HG03064 (cell line): ENCODE results near the gene AGPAT2.

ENCODE experiments used
- ATAC-seq: cut with Tn5 transposase; IDR thresholded peaks from one replicate; pipeline ENCODE4 v1.9.1; 2021; ENCODE audit warnings: low read depth; ENCODE audit not compliant: unreplicated experiment

AGPAT2 gene

DNA sequence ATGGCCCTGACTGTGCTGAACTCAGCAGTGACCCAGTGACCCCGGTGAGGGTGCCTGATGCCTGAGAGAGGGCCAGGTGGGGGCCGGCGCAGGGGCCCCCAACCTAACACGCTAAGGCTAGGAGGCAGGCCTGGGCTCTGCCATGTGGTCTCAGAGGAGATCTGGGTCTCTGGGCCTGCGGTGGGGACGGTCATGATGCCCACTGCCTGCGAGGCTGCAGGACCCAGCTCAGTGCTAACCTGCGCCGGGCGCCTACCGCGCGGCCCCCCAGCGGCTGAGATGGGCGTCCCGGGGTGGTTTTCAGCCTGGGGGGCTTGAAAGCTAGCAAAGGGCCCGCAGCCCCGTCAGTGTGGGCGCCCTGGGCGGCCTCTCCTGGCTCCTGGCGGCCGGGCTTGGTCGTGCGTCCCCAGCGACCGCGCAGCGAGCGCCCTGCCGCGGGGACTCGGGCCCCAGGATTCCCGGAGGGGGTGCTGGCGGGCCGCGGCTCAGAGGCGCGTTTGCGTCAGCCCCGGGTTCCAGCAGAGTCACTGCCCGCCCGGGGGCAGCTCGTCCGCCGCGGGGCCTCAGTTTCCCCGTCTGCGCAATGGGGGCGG lies 22.1 kb downstream of the AGPAT2 start:
- ATAC-seq = no peak

DNA sequence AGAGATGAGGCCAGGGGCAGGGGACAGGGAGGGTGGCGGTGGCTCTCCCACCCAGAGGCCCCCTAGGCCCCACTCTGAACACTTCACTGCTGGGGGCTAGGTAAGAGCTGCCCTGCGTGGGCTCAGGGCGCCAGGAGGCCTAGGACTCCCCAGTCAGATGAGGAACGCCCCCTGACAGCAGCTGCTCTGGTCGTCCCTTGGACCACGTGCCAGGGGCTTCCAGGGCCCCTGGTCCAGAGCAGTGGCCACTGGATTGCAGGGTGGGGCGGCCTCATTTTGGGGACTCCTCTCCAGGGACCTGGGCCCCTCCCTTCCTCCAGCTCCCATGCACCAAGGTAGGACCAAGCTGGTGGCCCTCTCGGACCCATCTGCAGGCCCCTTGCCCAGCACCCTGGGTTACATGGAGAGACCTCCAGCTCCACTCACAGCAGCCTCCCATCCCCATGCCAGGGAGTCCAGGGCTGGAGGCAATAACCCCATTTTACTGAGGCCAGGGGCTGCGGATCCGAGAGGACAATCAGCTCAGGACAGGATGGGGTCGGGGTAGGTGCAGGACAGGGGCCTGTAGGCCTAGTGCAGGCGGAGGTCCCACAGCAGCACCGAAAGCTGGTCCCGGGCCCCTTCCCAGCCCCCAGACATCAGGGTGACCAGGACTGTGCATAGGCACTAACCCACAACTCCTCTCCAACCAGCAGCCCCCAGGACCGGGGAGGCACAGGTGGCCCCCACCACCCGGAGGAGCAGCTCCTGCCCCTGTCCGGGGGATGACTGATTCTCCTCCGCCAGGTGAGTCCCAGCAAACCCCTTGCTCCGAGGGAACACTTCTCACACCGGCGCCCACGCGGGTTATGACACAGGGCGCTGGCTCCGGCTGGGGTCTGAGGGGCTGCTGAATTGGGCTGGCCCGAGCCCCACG lies 23.0 kb downstream of the AGPAT2 start:
- ATAC-seq = no peak

GRCh38 chr9:136662656-136663581 lies 24.3 kb downstream of the AGPAT2 start, which contains the start of gene EGFL7:
TSS of gene EGFL7 (plus strand) at chr9:136662916. CDS start at chr9:136668283, 5,367 bp downstream.
- ATAC-seq = no peak

DNA sequence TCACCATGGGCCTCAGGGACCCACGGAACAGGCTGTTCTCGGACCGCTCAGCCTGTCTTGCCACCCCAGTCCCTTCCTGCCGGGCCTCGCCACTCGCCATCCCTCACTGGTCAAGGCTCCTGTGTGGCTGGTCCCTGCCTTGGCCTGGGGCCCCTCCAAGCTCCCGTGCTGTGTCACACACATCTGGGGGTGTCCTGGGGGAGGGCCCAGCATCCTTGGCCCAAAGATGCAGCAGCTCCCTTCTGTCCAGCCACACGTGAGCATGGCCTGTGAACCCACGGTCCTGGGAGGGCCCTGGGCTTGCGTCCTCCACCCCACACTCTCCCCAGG lies 25.0 kb downstream of the AGPAT2 start:
- ATAC-seq = no peak

GRCh38 chr9:136661641-136662325 lies 25.5 kb downstream of the AGPAT2 start:
- no peak for ATAC-seq

- no peak for ATAC-seq
Measured at GRCh38 chr9:136660971-136661550, 26.2 kb downstream of the AGPAT2 start.

DNA sequence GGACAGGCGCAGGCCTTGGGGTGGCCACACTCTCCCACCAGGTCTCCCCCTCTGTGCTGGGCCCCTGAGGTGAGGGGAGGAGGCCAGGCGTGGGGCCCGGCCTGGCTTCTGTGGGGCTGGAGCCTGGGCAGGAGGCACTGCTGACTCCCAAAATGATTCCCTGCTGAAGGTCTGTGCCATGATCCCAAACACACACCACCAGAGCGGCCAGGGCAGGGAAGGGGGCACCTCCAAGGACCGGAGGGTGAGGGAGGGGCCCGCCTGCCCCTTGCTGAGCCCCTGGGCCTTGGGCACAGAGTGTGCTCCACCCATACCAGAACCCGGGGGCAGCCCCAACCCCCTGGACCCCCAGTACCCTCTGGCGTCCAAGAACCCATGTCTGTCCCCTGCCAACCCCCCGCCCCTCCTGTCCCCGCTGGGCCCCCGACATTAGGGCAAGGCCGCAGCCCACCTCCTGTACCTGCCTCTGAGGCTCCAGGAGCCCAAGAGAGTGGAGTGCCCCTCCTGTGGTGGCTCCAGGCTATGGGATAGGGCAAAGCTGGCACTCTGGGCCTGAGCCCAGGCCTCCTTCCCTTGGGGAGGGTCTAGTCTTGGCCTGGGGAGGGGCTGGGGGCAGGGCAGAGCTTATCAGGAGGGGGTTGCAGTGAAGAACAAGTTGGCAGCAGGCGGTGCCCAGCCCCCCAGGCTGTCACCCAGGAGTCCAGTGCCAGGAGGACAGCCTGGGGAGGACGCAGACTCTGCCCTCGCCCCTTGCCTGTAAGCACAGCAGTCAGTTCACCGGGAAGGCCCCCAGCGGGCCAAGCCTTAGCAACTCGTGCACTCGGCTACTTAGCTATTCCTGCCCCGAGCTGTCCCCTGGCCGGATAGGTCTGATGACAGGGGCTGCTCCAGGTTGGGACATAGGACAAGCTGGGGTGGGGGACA lies 27.1 kb downstream of the AGPAT2 start:
- no peak for ATAC-seq

DNA sequence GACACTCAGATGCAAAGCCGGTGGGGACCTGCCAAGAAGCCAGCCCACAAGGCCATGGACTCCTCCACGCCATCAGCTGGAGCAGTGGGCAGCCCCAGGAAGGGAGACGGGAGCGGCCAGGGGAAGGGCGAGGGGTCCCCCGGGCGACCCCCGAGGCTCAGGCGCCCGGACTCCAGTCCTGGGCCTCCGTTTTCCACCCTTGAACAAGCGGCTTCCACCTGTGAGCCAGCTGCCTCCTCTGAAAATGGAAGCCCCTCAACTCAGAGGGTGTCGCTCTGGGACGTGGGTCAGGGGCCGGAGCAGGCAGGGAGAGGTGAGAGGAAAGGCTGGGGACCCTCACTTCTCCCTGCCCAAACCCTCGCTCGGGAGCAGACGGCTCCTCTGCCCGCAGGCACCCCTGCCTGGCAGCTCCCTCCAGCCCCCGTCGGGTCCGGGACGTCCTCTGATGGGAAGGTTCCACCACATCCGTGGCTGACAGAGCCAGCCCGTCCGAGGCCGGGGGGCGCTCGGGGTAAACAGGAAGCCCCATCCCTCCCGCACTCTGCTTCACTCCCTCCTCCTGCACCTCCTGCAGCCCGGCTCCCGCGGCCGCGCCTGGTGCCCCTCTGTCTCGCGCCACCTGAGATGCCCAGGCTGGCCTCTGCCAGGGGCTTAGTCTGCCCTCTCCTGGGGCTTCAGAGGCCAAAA lies 28.3 kb downstream of the AGPAT2 start:
- ATAC-seq = no peak

- no peak for ATAC-seq
Measured at GRCh38 chr9:136657974-136658848, 29.0 kb downstream of the AGPAT2 start.

GRCh38 chr9:136656795-136657611 lies 30.3 kb downstream of the AGPAT2 start:
- no peak for ATAC-seq

- ATAC-seq = no peak
Measured at GRCh38 chr9:136656183-136656738, 31.0 kb downstream of the AGPAT2 start.

- ATAC-seq = no peak
Measured at GRCh38 chr9:136655536-136656182, 31.6 kb downstream of the AGPAT2 start.

GRCh38 chr9:136654820-136655535 lies 32.3 kb downstream of the AGPAT2 start:
- no peak for ATAC-seq

DNA sequence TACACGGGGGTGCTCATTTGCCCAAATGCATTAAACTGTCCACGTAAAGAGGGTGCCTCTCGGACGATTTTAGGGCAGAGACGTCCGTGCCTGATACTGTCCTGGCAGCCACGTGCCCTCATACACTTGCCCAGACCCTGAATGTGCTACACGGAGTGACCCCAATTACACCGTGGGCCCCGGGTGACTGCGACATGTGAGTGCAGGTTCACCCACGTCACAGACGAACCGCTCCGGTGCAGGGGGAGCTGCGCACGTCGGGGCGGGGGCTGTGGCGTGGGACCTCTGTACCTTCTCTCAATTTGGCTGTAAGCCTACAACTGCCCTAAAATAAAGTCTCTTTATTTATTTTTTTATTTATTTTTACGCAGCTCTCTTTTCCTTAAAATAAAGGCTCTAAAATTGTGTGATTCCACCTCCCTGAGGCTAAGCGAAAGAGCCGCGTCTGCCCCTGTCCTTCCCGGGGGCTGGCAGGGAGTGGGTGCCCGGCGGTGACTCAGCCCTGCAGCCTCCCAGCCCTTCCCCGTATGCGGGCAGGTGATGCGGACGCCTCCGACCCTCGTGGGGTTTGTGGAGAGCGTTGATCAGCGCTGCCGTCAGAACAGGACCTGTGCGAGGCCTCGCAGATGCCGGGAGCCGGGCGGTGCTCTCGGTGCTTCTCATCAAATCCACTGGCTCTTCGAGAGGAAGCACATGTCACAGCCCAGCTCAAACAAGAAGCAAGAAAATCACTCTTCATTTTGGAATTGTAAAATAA lies 33.8 kb downstream of the AGPAT2 start:
- no peak for ATAC-seq

- no peak for ATAC-seq
Measured at GRCh38 chr9:136651860-136652259, 35.4 kb downstream of the AGPAT2 start.
